ENCODE measurements around the gene INPP1.

The INPP1 gene

GRCh38 chr2:190404487-190404886 lies 61.1 kb downstream of the INPP1 start:
- TF ChIP-seq TCF4 (CRISPR knock-in tag; IDR thresholded peaks at IDR 0.05; ENCODE audit: borderline replicate concordance) (no peak), OSR1 (CRISPR knock-in tag; IDR thresholded peaks at IDR 0.05) (no peak), TSHZ2 (CRISPR knock-in tag; IDR thresholded peaks at IDR 0.05) (no peak), ZNF8 (CRISPR knock-in tag; IDR thresholded peaks at IDR 0.05) (no peak), PPARA (CRISPR knock-in tag; IDR thresholded peaks at IDR 0.05; ENCODE audit: borderline replicate concordance) (no peak), TOX (CRISPR knock-in tag; IDR thresholded peaks at IDR 0.05; ENCODE audit: borderline replicate concordance) (no peak), PATZ1 (CRISPR knock-in tag; IDR thresholded peaks at IDR 0.05; ENCODE audit: borderline replicate concordance) (no peak), ISL1 (CRISPR knock-in tag; IDR thresholded peaks at IDR 0.05) (no peak), ARNTL (CRISPR knock-in tag; IDR thresholded peaks at IDR 0.05; ENCODE audit: borderline replicate concordance, low read depth) (no peak), POU6F1 (CRISPR knock-in tag; IDR thresholded peaks at IDR 0.05; ENCODE audit: borderline replicate concordance, low read depth) (no peak), ZFP3 (CRISPR knock-in tag; IDR thresholded peaks at IDR 0.05) (no peak), CREB5 (CRISPR knock-in tag; IDR thresholded peaks at IDR 0.05; ENCODE audit: low read depth) (no peak), RARB (CRISPR knock-in tag; IDR thresholded peaks at IDR 0.05) (no peak), CSRNP3 (CRISPR knock-in tag; IDR thresholded peaks at IDR 0.05) (no peak), CSDC2 (CRISPR knock-in tag; IDR thresholded peaks at IDR 0.05) (no peak)

GRCh38 chr2:190405070-190405469 lies 61.7 kb downstream of the INPP1 start:
- no peak for ATAC-seq
- TF ChIP-seq BACH2 (CRISPR knock-in tag; IDR thresholded peaks at IDR 0.05; ENCODE audit: borderline replicate concordance) (no peak), ZC3H10 (CRISPR knock-in tag; IDR thresholded peaks at IDR 0.05) (no peak), TOX (CRISPR knock-in tag; IDR thresholded peaks at IDR 0.05; ENCODE audit: borderline replicate concordance) (no peak), TCF4 (CRISPR knock-in tag; IDR thresholded peaks at IDR 0.05; ENCODE audit: borderline replicate concordance) (no peak), PATZ1 (CRISPR knock-in tag; IDR thresholded peaks at IDR 0.05; ENCODE audit: borderline replicate concordance) (no peak), SNAI2 (CRISPR knock-in tag; IDR thresholded peaks at IDR 0.05) (no peak), ZFP3 (CRISPR knock-in tag; IDR thresholded peaks at IDR 0.05) (no peak), ESRRG (CRISPR knock-in tag; IDR thresholded peaks at IDR 0.05) (no peak), GLIS3 (CRISPR knock-in tag; IDR thresholded peaks at IDR 0.05) (no peak), POU6F1 (CRISPR knock-in tag; IDR thresholded peaks at IDR 0.05; ENCODE audit: borderline replicate concordance, low read depth) (no peak), CSDC2 (CRISPR knock-in tag; IDR thresholded peaks at IDR 0.05) (no peak), PPARA (CRISPR knock-in tag; IDR thresholded peaks at IDR 0.05; ENCODE audit: borderline replicate concordance) (no peak), ZNF70 (CRISPR knock-in tag; IDR thresholded peaks at IDR 0.05) (no peak), CREB5 (CRISPR knock-in tag; IDR thresholded peaks at IDR 0.05; ENCODE audit: low read depth) (no peak), TSHZ2 (CRISPR knock-in tag; IDR thresholded peaks at IDR 0.05) (no peak), OSR1 (CRISPR knock-in tag; IDR thresholded peaks at IDR 0.05) (no peak)

More at GRCh38 chr2:190404487-190404886, 61.1 kb downstream of the INPP1 start:
- ATAC-seq: no peak
